Tibial artery (tissue), 4 donors: ENCODE measurements around the gene LGALS3BP.

ENCODE experiments used
- DNase-seq, 2 donors: peaks; one replicate each; pipeline ENCODE4 v3.0.0-alpha.2; 2019
- H3K27ac ChIP-seq, 2 donors: fragments of 200-600 bp; sonication (generic) in 1 of 2; 1 replicate in 1 of 2; 2 replicates in 1 of 2; pipeline ENCODE4 v1.5.1; 2018 to 2019; ENCODE audit warnings: mild to moderate bottlenecking in 1 of 2
- H3K27me3 ChIP-seq, 2 donors: fragments of 200-600 bp; sonication (generic) in 1 of 2; one replicate each; pipeline versions ENCODE4 v1.5.1 to v1.6.0; 2016 to 2019
- H3K36me3 ChIP-seq, 3 donors: fragments of 200-600 bp; sonication (generic) in 2 of 3; one replicate each; pipeline ENCODE4 v1.5.1; 2016 to 2019; ENCODE audit warnings: mild to moderate bottlenecking in 2 of 3
- H3K4me1 ChIP-seq, 4 donors: fragments of 200-600 bp; sonication (generic) in 2 of 4; 1 replicate in 3 of 4; 2 replicates in 1 of 4; pipeline ENCODE4 v1.5.1; 2016 to 2019
- H3K4me3 ChIP-seq, 2 donors: fragments of 200-600 bp; sonication (generic) in 1 of 2; 1 replicate in 1 of 2; 2 replicates in 1 of 2; pipeline ENCODE4 v1.5.1; 2018 to 2019; ENCODE audit warnings: mild to moderate bottlenecking in 2 of 2
- H3K9me3 ChIP-seq, 3 donors: fragments of 200-600 bp; sonication (generic) in 1 of 3; one replicate each; pipeline ENCODE4 v1.5.1; 2016 to 2019
- CTCF ChIP-seq, 2 experiments: fragments of 200-600 bp in 1 of 2; fragments of 450-650 bp in 1 of 2; IDR thresholded peaks; one replicate each; pipeline ENCODE4 v1.5.1; 2017 to 2019; ENCODE audit warnings: antibody characterized with exemption in 2 of 2, mild to moderate bottlenecking in 1 of 2, moderate library complexity in 1 of 2
- intact Hi-C: fragments of 100-400 bp; cut with DNase I; formaldehyde crosslinking; loops from one replicate; pipeline ENCODE4 v1.15.0; 2023; ENCODE audit warnings: low total_unique reads

The LGALS3BP gene

GRCh38 chr17:79002796-79003593 is 23.3 kb upstream of the LGALS3BP start:
- TF ChIP-seq CTCF (IDR thresholded peaks at IDR 0.05), result no peak
- H3K27ac ChIP-seq, result no peak overlapping the region
- intact Hi-C loops, result no loop called here
- no peaks in the 10 kb centered on the region for H3K27me3 ChIP-seq
- peaks cover 0 to 56% (median 42%) of the 10 kb centered on the region in 4 donors for H3K4me1 ChIP-seq
- H3K36me3 ChIP-seq, result peaks cover 0 to 17% (median 0%) of the 10 kb centered on the region in 3 donors
- H3K9me3 ChIP-seq, result no peaks in the 10 kb centered on the region
- no peak overlapping the region for H3K4me3 ChIP-seq
- DNase-seq, result peak in 1 of 2 donors; percentile 60

GRCh38 chr17:79002291-79002690 is 22.6 kb upstream of the LGALS3BP start:
- Histone ChIP-seq H3K27ac (no peak overlapping the region), H3K27me3 (no peaks in the 10 kb centered on the region), H3K9me3 (no peaks in the 10 kb centered on the region), H3K36me3 (peaks cover 4 to 20% (median 5%) of the 10 kb centered on the region in 3 donors), H3K4me3 (no peak overlapping the region), H3K4me1 (peaks cover 0 to 56% (median 41%) of the 10 kb centered on the region in 4 donors)
- no peak for TF ChIP-seq CTCF (IDR thresholded peaks at IDR 0.05)
- DNase-seq, result peak in 1 of 2 donors; percentile 58
- intact Hi-C loops, result no loop called here

GRCh38 chr17:79001190-79002020 is 21.7 kb upstream of the LGALS3BP start:
- no peaks in the 10 kb centered on the region for H3K27me3 ChIP-seq
- no peaks in the 10 kb centered on the region for H3K9me3 ChIP-seq
- peak overlapping the region in 1 of 2 donors; percentile 87 for H3K27ac ChIP-seq
- peaks cover 10 to 29% (median 14%) of the 10 kb centered on the region in 3 donors for H3K36me3 ChIP-seq
- intact Hi-C loops, result no loop called here
- H3K4me1 ChIP-seq, result peaks cover 0 to 57% (median 41%) of the 10 kb centered on the region in 4 donors
- DNase-seq, result peak in 1 of 2 donors; percentile 46
- TF ChIP-seq CTCF (IDR thresholded peaks at IDR 0.05), result no peak
- no peak overlapping the region for H3K4me3 ChIP-seq

GRCh38 chr17:79000396-79001189 is 20.9 kb upstream of the LGALS3BP start:
- Histone ChIP-seq H3K9me3 (no peaks in the 10 kb centered on the region), H3K36me3 (peaks cover 10 to 37% (median 22%) of the 10 kb centered on the region in 3 donors), H3K27ac (peak overlapping the region; percentile 29 to 87), H3K27me3 (no peaks in the 10 kb centered on the region), H3K4me1 (peaks cover 0 to 57% (median 41%) of the 10 kb centered on the region in 4 donors), H3K4me3 (no peak overlapping the region)
- DNase-seq, result peak; percentile 12 to 64
- intact Hi-C loops, result no loop called here
- no peak for TF ChIP-seq CTCF (IDR thresholded peaks at IDR 0.05)

- DNase-seq, result peak; percentile 10 to 46
- Histone ChIP-seq H3K4me1 (peaks cover 0 to 54% (median 38%) of the 10 kb centered on the region in 4 donors), H3K27ac (peak overlapping the region; percentile 29 to 87)
These were observed 20.2 kb upstream of the LGALS3BP start for GRCh38 chr17:78999947-79000395.

More at GRCh38 chr17:78999947-79000395, 20.2 kb upstream of the LGALS3BP start:
- Histone ChIP-seq H3K4me3 (no peak overlapping the region), H3K9me3 (no peaks in the 10 kb centered on the region), H3K27me3 (no peaks in the 10 kb centered on the region), H3K36me3 (peaks cover 10 to 44% (median 28%) of the 10 kb centered on the region in 3 donors)
- intact Hi-C loops, result no loop called here
- no peak for TF ChIP-seq CTCF (IDR thresholded peaks at IDR 0.05)
